DND-41 (cell line): Measurements from ENCODE around the gene ZMYND11.

Experiments used
- ATAC-seq: fragments of 200-7000 bp; cut with Tn5 transposase; 3 replicates; pipeline ENCODE4 v1.9.1; 2021; ENCODE audit warnings: low read depth; ENCODE audit not compliant: insufficient read depth
- DNase-seq: peaks from one replicate; pipeline ENCODE4 v3.0.0-alpha.2; 2020
- H2AFZ ChIP-seq: 2 replicates; pipeline ENCODE4 v1.6.0; 2012; ENCODE audit warnings: low read depth, low read length
- H3K27ac ChIP-seq: 2 replicates; pipeline ENCODE4 v1.5.1; 2012; ENCODE audit warnings: low read length, inconsistent platforms
- H3K27me3 ChIP-seq: fragments of 200-600 bp; sonication (generic); 2 replicates; pipeline ENCODE4 v1.6.0; 2012; ENCODE audit warnings: low read length, mild to moderate bottlenecking, inconsistent platforms; ENCODE audit not compliant: insufficient read depth, poor library complexity
- H3K36me3 ChIP-seq: 2 replicates; pipeline ENCODE4 v1.5.1; 2012; ENCODE audit warnings: low read length, inconsistent platforms; ENCODE audit not compliant: insufficient read depth
- H3K4me1 ChIP-seq: 2 replicates; pipeline ENCODE4 v1.5.1; 2012; ENCODE audit warnings: mild to moderate bottlenecking, low read length; ENCODE audit not compliant: insufficient read depth
- H3K4me2 ChIP-seq: 2 replicates; pipeline ENCODE4 v1.6.0; 2012; ENCODE audit warnings: mild to moderate bottlenecking, moderate library complexity, low read length, inconsistent platforms; ENCODE audit not compliant: insufficient read depth
- H3K4me3 ChIP-seq, 2 experiments: fragments of 200-600 bp in 1 of 2; shearing (Covaris generic) in 1 of 2; 2 replicates each; pipeline ENCODE4 v1.5.1; 2012 to 2016; ENCODE audit warnings: inconsistent platforms in 2 of 2, low read length in 2 of 2, mild to moderate bottlenecking in 2 of 2, low read depth in 1 of 2, moderate library complexity in 1 of 2
- H3K79me2 ChIP-seq: 2 replicates; pipeline ENCODE4 v1.6.0; 2012; ENCODE audit warnings: low read length, inconsistent platforms; ENCODE audit not compliant: insufficient read depth
- H3K9ac ChIP-seq: 2 replicates; pipeline ENCODE4 v1.6.0; 2012; ENCODE audit warnings: low read depth, mild to moderate bottlenecking, inconsistent platforms, low read length, moderate library complexity
- H3K9me3 ChIP-seq: 2 replicates; pipeline ENCODE4 v1.5.1; 2012; ENCODE audit warnings: low read length, moderate library complexity, mild to moderate bottlenecking, inconsistent platforms; ENCODE audit not compliant: insufficient read depth, severe bottlenecking
- H4K20me1 ChIP-seq: 2 replicates; pipeline ENCODE4 v1.6.0; 2012; ENCODE audit warnings: low read length; ENCODE audit not compliant: insufficient read depth
- EZH2 ChIP-seq: IDR thresholded peaks from 3 replicates; pipeline ENCODE4 v1.6.1; 2012; ENCODE audit warnings: borderline replicate concordance, low read depth, mild to moderate bottlenecking, moderate library complexity, low read length, inconsistent platforms; ENCODE audit not compliant: severe bottlenecking
- TF ChIP-seq, protein P1 (sequence below): IDR thresholded peaks from 2 replicates; pipeline ENCODE4 v1.5.1; 2012; ENCODE audit warnings: borderline replicate concordance, low read length, moderate library complexity, mild to moderate bottlenecking; ENCODE audit not compliant: poor library complexity, severe bottlenecking; ENCODE audit errors: extremely low read depth

Gene ZMYND11

DNA sequence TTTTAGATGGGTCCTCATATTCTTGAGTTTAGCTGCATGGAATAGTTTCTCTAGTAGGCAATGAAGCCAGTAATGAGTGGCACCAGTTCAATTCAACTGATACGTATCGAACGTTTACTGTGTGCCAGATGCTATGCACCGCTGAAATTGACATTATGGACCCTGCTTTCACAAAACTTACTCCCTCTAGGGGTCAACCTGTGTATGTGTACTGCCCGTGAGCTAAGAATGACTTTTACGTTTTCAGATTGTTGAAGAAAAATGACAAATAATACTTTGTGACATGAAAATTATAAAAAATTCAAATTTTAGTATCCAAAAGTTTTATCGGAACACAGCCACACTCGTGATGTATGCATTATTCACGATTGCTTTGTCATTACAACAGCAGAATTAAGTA is 95.5 kb downstream of the ZMYND11 start:
- H3K27me3 ChIP-seq = no peaks in the 10 kb centered on the region
- no peaks in the 10 kb centered on the region for H3K4me1 ChIP-seq
- DNase-seq (no peak), ATAC-seq (peak; percentile 53; the same call in 1 of the 3 replicates)
- H3K79me2 ChIP-seq = no peaks in the 10 kb centered on the region
- H3K27ac ChIP-seq = no peak overlapping the region
- no peaks in the 10 kb centered on the region for H4K20me1 ChIP-seq
- H3K9ac ChIP-seq = no peak overlapping the region
- no peak overlapping the region for H2AFZ ChIP-seq
- peaks cover 4% of the 10 kb centered on the region; the same call in 1 of the 2 replicates for H3K36me3 ChIP-seq
- no peak overlapping the region for H3K4me3 ChIP-seq
- TF ChIP-seq EZH2 = no peak
- TF ChIP-seq, protein P1, sequence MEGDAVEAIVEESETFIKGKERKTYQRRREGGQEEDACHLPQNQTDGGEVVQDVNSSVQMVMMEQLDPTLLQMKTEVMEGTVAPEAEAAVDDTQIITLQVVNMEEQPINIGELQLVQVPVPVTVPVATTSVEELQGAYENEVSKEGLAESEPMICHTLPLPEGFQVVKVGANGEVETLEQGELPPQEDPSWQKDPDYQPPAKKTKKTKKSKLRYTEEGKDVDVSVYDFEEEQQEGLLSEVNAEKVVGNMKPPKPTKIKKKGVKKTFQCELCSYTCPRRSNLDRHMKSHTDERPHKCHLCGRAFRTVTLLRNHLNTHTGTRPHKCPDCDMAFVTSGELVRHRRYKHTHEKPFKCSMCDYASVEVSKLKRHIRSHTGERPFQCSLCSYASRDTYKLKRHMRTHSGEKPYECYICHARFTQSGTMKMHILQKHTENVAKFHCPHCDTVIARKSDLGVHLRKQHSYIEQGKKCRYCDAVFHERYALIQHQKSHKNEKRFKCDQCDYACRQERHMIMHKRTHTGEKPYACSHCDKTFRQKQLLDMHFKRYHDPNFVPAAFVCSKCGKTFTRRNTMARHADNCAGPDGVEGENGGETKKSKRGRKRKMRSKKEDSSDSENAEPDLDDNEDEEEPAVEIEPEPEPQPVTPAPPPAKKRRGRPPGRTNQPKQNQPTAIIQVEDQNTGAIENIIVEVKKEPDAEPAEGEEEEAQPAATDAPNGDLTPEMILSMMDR = peak; percentile 63
- H3K9me3 ChIP-seq = no peaks in the 10 kb centered on the region
- H3K4me2 ChIP-seq = no peak overlapping the region

- Histone ChIP-seq H4K20me1 (no peaks in the 10 kb centered on the region), H3K4me2 (no peak overlapping the region), H3K79me2 (no peaks in the 10 kb centered on the region), H2AFZ (no peak overlapping the region), H3K27ac (no peak overlapping the region), H3K27me3 (no peaks in the 10 kb centered on the region), H3K4me3 (no peak overlapping the region), H3K9me3 (no peaks in the 10 kb centered on the region), H3K36me3 (peaks cover 4% of the 10 kb centered on the region; the same call in 1 of the 2 replicates), H3K9ac (no peak overlapping the region), H3K4me1 (no peaks in the 10 kb centered on the region)
- TF ChIP-seq EZH2 = no peak
- TF ChIP-seq, protein P1 = no peak
- DNase-seq = no peak
- ATAC-seq = no peak
These were observed 96.8 kb downstream of the ZMYND11 start for GRCh38 chr10:232061-232460.

DNA sequence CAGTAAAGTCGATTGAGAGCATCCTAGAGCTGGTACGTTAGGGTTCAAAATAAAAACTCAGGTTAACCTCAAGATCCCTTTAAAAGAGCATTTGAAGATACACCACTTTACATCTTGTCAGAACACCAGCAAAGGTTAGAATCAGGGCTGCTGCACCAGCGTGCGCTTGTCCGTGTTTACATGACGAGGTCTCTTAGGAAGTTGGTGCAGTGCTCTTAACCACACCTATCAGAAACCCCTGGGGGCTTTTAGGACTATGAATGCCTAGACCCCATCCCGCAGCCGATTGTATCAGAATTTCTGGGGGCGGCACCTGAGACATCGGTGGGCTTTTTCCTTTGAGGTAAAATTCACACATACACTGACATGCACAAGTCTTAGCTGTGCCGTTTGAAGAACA is 97.6 kb downstream of the ZMYND11 start:
- H3K27ac ChIP-seq = no peak overlapping the region
- no peak overlapping the region for H3K4me2 ChIP-seq
- no peaks in the 10 kb centered on the region for H3K9me3 ChIP-seq
- TF ChIP-seq EZH2 = no peak
- H3K27me3 ChIP-seq = no peaks in the 10 kb centered on the region
- H3K4me1 ChIP-seq = no peaks in the 10 kb centered on the region
- H4K20me1 ChIP-seq = no peaks in the 10 kb centered on the region
- no peak for DNase-seq
- no peak overlapping the region for H2AFZ ChIP-seq
- no peak overlapping the region for H3K4me3 ChIP-seq
- H3K36me3 ChIP-seq = peaks cover 9% of the 10 kb centered on the region; the same call in 1 of the 2 replicates
- no peaks in the 10 kb centered on the region for H3K79me2 ChIP-seq
- H3K9ac ChIP-seq = no peak overlapping the region
- ATAC-seq = no peak

DNA sequence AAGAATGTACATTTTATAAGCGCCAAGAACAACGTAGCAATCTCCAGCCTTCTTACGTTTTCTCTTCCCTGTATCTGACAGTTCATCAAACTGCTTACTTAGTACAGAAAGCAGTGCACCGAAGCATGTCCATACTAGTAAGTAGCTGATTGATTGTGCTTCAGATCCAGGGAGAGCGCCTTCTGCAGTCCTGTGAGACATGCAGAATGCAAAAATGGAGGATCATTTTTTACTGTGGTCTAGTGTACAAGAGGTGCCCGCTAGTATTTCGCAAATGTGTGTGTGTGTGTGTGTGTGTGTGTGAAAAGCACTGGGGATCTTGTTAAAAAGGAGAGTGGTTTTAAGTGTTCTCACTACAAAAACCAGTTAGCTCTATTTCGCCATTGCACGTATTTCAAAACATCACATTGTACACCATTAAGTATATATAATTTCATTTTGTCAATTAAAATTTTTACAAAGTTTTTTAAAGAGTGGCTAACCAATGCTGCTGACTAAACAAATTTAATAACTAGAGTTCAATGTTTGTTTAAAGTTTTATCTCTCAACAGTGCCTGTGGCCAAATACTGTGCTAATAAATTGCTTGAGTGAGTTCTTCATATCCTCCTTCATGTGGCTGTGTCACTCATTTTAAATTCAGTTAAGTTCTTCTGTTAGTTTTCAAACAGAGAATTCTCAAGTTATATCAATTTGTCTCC is 99.6 kb downstream of the ZMYND11 start:
- H3K27me3 ChIP-seq = no peaks in the 10 kb centered on the region
- no peaks in the 10 kb centered on the region for H3K79me2 ChIP-seq
- H3K9me3 ChIP-seq = no peaks in the 10 kb centered on the region
- no peaks in the 10 kb centered on the region for H4K20me1 ChIP-seq
- H3K9ac ChIP-seq = no peak overlapping the region
- DNase-seq = no peak
- no peak overlapping the region for H2AFZ ChIP-seq
- H3K36me3 ChIP-seq = peaks cover 23% of the 10 kb centered on the region
- no peak overlapping the region for H3K27ac ChIP-seq
- no peak overlapping the region for H3K4me2 ChIP-seq
- TF ChIP-seq, protein P1 = no peak
- no peak for TF ChIP-seq EZH2
- no peak overlapping the region for H3K4me3 ChIP-seq
- no peak for ATAC-seq
- H3K4me1 ChIP-seq = no peaks in the 10 kb centered on the region
